IMR-90 (cell line): ENCODE data around the gene NUDT7. TPM values are rescaled to one million over a fixed set of nuclear protein-coding genes. Genes with fewer than 3 reads are reported as not detected.

Source experiments
- ATAC-seq: fragments of 200-7000 bp; cut with Tn5 transposase; 2 replicates; pipeline ENCODE4 v1.9.1; 2020; ENCODE audit warnings: low read depth, mild to moderate bottlenecking, moderate library complexity
- BruUV-seq: library from RNA; stranded (reverse); fragments of 400-500 nt; replicated peaks from 2 replicates; lab custom pipeline; 2021; lab: Mats Ljungman, UMichigan
- CTCF ChIA-PET: fragments of 300-600 bp; formaldehyde crosslinking; extraction: SDS; loops from one replicate; lab custom pipeline; 2021; ENCODE audit warnings: antibody characterized with exemption; lab: Yijun Ruan, JAX
- POLR2A ChIA-PET: fragments of 300-600 bp; sonication (Branson Sonifier 250); formaldehyde crosslinking; loops from one replicate; lab custom pipeline; 2022; ENCODE audit warnings: antibody characterized with exemption; ENCODE audit not compliant: unreplicated experiment; lab: Charles Lee
- DNase-seq: peaks from one replicate; pipeline ENCODE4 v3.0.0; 2013
- H2AFZ ChIP-seq: replicated peaks from 2 replicates; pipeline ENCODE3; 2013; ENCODE audit warnings: low read length, mild to moderate bottlenecking; ENCODE audit not compliant: poor library complexity
- H2AK5ac ChIP-seq: 2 replicates; pipeline ENCODE4 v1.6.1; 2013; ENCODE audit warnings: low read depth, low read length, inconsistent platforms
- H2AK9ac ChIP-seq: replicated peaks from 2 replicates; pipeline ENCODE3; 2013; ENCODE audit warnings: mild to moderate bottlenecking, low read depth, low read length, moderate library complexity; ENCODE audit not compliant: poor library complexity
- H2BK120ac ChIP-seq: 2 replicates; pipeline ENCODE4 v1.6.1; 2013; ENCODE audit warnings: low read depth, low read length, inconsistent platforms
- H2BK15ac ChIP-seq: 3 replicates; pipeline ENCODE4 v1.6.1; 2013; ENCODE audit warnings: low read depth, low read length, inconsistent platforms
- H2BK20ac ChIP-seq: 2 replicates; pipeline ENCODE4 v1.6.1; 2013; ENCODE audit warnings: low read depth, mild to moderate bottlenecking, inconsistent platforms, low read length, moderate library complexity
- H2BK5ac ChIP-seq: 2 replicates; pipeline ENCODE4 v1.6.1; 2013; ENCODE audit warnings: mild to moderate bottlenecking, low read depth, low read length, inconsistent platforms; ENCODE audit not compliant: poor library complexity, severe bottlenecking
- H3K14ac ChIP-seq: replicated peaks from 2 replicates; pipeline ENCODE4 v1.6.1; 2013; ENCODE audit warnings: low read depth, low read length, inconsistent platforms
- H3K18ac ChIP-seq: 2 replicates; pipeline ENCODE4 v1.6.1; 2013; ENCODE audit warnings: low read depth, low read length, control low read depth
- H3K23ac ChIP-seq: 2 replicates; pipeline ENCODE4 v1.6.1; 2013; ENCODE audit warnings: low read depth, low read length, inconsistent platforms
- H3K27ac ChIP-seq: 2 replicates; pipeline ENCODE4 v1.5.1; 2013; ENCODE audit warnings: mild to moderate bottlenecking, control low read depth, low read length; ENCODE audit not compliant: insufficient read depth
- H3K27me3 ChIP-seq: 2 replicates; pipeline ENCODE4 v1.6.1; 2013; ENCODE audit warnings: low read length; ENCODE audit not compliant: control insufficient read depth, insufficient read depth
- H3K36me3 ChIP-seq: 2 replicates; pipeline ENCODE4 v1.6.1; 2013; ENCODE audit warnings: low read length, mixed read lengths; ENCODE audit not compliant: control insufficient read depth, insufficient read depth
- H3K4ac ChIP-seq: 2 replicates; pipeline ENCODE4 v1.6.1; 2013; ENCODE audit warnings: low read depth, low read length, inconsistent platforms
- H3K4me1 ChIP-seq: 2 replicates; pipeline ENCODE4 v1.6.1; 2013; ENCODE audit warnings: low read length, mixed read lengths; ENCODE audit not compliant: control insufficient read depth, insufficient read depth
- H3K4me2 ChIP-seq: 2 replicates; pipeline ENCODE4 v1.6.1; 2013; ENCODE audit warnings: low read depth, mild to moderate bottlenecking, control low read depth, low read length, moderate library complexity
- H3K4me3 ChIP-seq: 2 replicates; pipeline ENCODE4 v1.5.1; 2013; ENCODE audit warnings: low read depth, mild to moderate bottlenecking, control low read depth, low read length, moderate library complexity; ENCODE audit not compliant: insufficient read depth
- H3K56ac ChIP-seq: 2 replicates; pipeline ENCODE4 v1.6.1; 2013; ENCODE audit warnings: low read length, inconsistent platforms; ENCODE audit not compliant: insufficient read depth; ENCODE audit errors: extremely low read depth
- H3K79me1 ChIP-seq, 2 experiments: 2 replicates each; pipeline ENCODE4 v1.6.1; 2013; ENCODE audit warnings: low read length in 2 of 2, inconsistent platforms in 1 of 2, low read depth in 1 of 2
- H3K9ac ChIP-seq: 2 replicates; pipeline ENCODE4 v1.6.1; 2013; ENCODE audit warnings: low read depth, low read length, control low read depth
- H3K9me1 ChIP-seq: 2 replicates; pipeline ENCODE4 v1.6.1; 2013; ENCODE audit warnings: low read length, inconsistent platforms; ENCODE audit not compliant: insufficient read depth
- H3K9me3 ChIP-seq: 2 replicates; pipeline ENCODE4 v1.6.1; 2013; ENCODE audit warnings: low read length; ENCODE audit not compliant: control insufficient read depth, insufficient read depth
- H4K20me1 ChIP-seq: 2 replicates; pipeline ENCODE4 v1.6.1; 2013; ENCODE audit warnings: low read length, inconsistent platforms; ENCODE audit not compliant: insufficient read depth
- H4K5ac ChIP-seq: 2 replicates; pipeline ENCODE4 v1.6.1; 2013; ENCODE audit warnings: mild to moderate bottlenecking, low read depth, low read length, control low read depth
- H4K8ac ChIP-seq, 2 experiments: 2 replicates each; pipeline ENCODE4 v1.6.1; 2013; ENCODE audit warnings: low read depth in 2 of 2, low read length in 2 of 2, control low read depth in 1 of 2, inconsistent platforms in 1 of 2
- H4K91ac ChIP-seq: 2 replicates; pipeline ENCODE4 v1.6.1; 2013; ENCODE audit warnings: low read depth, low read length, inconsistent platforms; ENCODE audit not compliant: insufficient read depth
- BHLHE40 ChIP-seq: fragments of 150-350 bp; IDR thresholded peaks from 2 replicates; pipeline ENCODE4 v1.6.1; 2016; ENCODE audit warnings: mild to moderate bottlenecking, low read depth, low read length
- CEBPB ChIP-seq: IDR thresholded peaks from 2 replicates; pipeline ENCODE4 v1.6.1; 2012; ENCODE audit warnings: low read depth, low read length, improper control_type of control experiment
- CHD1 ChIP-seq: IDR thresholded peaks from 2 replicates; pipeline ENCODE4 v1.6.1; 2012; ENCODE audit warnings: low read depth, low read length, improper control_type of control experiment
- FOS ChIP-seq: fragments of 150-350 bp; IDR thresholded peaks from 2 replicates; pipeline ENCODE4 v1.6.1; 2016; ENCODE audit warnings: low read depth, low read length
- MAFK ChIP-seq: IDR thresholded peaks from 2 replicates; pipeline ENCODE4 v1.6.1; 2012; ENCODE audit warnings: low read depth, low read length, improper control_type of control experiment
- MAZ ChIP-seq: IDR thresholded peaks from 2 replicates; pipeline ENCODE4 v1.6.1; 2012; ENCODE audit warnings: low read depth, mild to moderate bottlenecking, low read length, improper control_type of control experiment, moderate library complexity, borderline replicate concordance
- MXI1 ChIP-seq: IDR thresholded peaks from 2 replicates; pipeline ENCODE4 v1.6.1; 2012; ENCODE audit warnings: low read depth, mild to moderate bottlenecking, low read length, moderate library complexity, borderline replicate concordance
- NFE2L2 ChIP-seq: fragments of 150-350 bp; IDR thresholded peaks from 2 replicates; pipeline ENCODE4 v1.6.1; 2016; ENCODE audit warnings: low read depth, mild to moderate bottlenecking, low read length
- POLR2A ChIP-seq: IDR thresholded peaks from 2 replicates; pipeline ENCODE4 v1.6.1; 2012; ENCODE audit warnings: mild to moderate bottlenecking, low read depth, low read length
- RAD21 ChIP-seq: IDR thresholded peaks from 2 replicates; pipeline ENCODE4 v1.6.1; 2012; ENCODE audit warnings: low read length, improper control_type of control experiment
- RCOR1 ChIP-seq: IDR thresholded peaks from 2 replicates; pipeline ENCODE4 v1.6.1; 2012; ENCODE audit warnings: mild to moderate bottlenecking, low read length, improper control_type of control experiment; ENCODE audit not compliant: insufficient replicate concordance
- RFX5 ChIP-seq: IDR thresholded peaks from 2 replicates; pipeline ENCODE4 v1.8.0; 2012; ENCODE audit warnings: low read depth, mild to moderate bottlenecking, low read length, moderate library complexity
- SMC3 ChIP-seq: fragments of 150-350 bp; IDR thresholded peaks from 2 replicates; pipeline ENCODE4 v1.6.1; 2016; ENCODE audit warnings: low read depth, mild to moderate bottlenecking, antibody characterized with exemption, low read length, moderate library complexity
- WGBS, 2 experiments: methylation state at CpG; one replicate each; pipeline versions ENCODE4 v1.1.5 to v1.1.7; 2013; ENCODE audit warnings: missing lambda C conversion rate in 2 of 2; ENCODE audit not compliant: insufficient read length in 1 of 2; ENCODE audit errors: extremely low coverage in 2 of 2; 5-methylcytosine and 5-hydroxymethylcytosine counted together
- dilution Hi-C: fragments of 300-500 bp; cut with HindIII; formaldehyde crosslinking; loops from one replicate; pipeline ENCODE4 v1.14.3; 2018; ENCODE audit warnings: low sequenced_read_pairs; ENCODE audit not compliant: unreplicated experiment
- in situ Hi-C: fragments of 300-500 bp; cut with MboI; formaldehyde crosslinking; loops from 3 replicates; pipeline ENCODE4 v1.14.3; 2019; ENCODE audit warnings: low sequenced_read_pairs, inconsistent platforms, mixed read lengths
- intact Hi-C: fragments of 100-400 bp; cut with micrococcal nuclease; formaldehyde crosslinking; loops from 2 replicates; pipeline ENCODE4 v1.10.0; 2022
- polyA plus RNA-seq, 3 experiments: library from polyadenylated mRNA; depleted of rRNA; stranded (reverse); fragments of >200 nt; gene quantifications; 2 replicates each; pipeline ENCODE4 v1.2.3, GENCODE V29; 2012; ENCODE audit warnings: low replicate concordance in 1 of 3
- total RNA-seq: library from RNA; depleted of rRNA; stranded (reverse); fragments of >200 nt; gene quantifications from 2 replicates; pipeline ENCODE4 v1.2.3, GENCODE V29; 2012
- TF ChIP-seq, protein P1 (sequence below): conservative IDR thresholded peaks from 2 replicates; pipeline ENCODE4 v1.5.1; 2012; ENCODE audit warnings: mild to moderate bottlenecking, low read depth, low read length, improper control_type of control experiment
- TF ChIP-seq, protein P2 (sequence below): fragments of 150-350 bp; IDR thresholded peaks from 2 replicates; pipeline ENCODE4 v1.6.1; 2016; ENCODE audit warnings: low read depth, mild to moderate bottlenecking, low read length, moderate library complexity, borderline replicate concordance
- TF ChIP-seq, protein P3 (sequence below): fragments of 150-350 bp; IDR thresholded peaks from 2 replicates; pipeline ENCODE4 v1.6.1; 2017; ENCODE audit warnings: mild to moderate bottlenecking, antibody characterized with exemption, low read length, low read depth

The NUDT7 gene
- total and polyA plus RNA-seq, 2 of the 4 experiments (the other 2 are of a cell fraction) = 4.3 to 6.2 TPM

DNA sequence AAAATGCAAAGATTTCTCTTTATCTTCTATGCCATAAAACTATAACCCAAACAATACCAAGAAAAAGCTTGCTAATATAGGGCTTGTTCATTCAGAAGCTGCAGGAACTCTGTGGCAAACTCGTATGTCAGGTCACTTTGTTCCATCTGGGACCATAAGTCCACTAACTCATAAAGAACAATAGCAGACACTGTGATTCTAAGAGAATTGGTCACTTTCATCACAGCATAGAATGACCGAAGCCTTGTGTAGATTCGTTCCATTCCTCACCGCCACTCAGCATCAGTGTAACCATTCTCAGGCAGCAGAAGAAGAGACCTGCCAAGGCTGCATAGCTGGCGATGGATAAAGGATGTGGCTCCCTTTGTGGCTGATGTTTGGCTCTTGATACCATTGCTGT, 35.7 kb downstream of the NUDT7 start:
- Histone ChIP-seq H3K18ac (no peak overlapping the region), H2AFZ (no peak overlapping the region), H3K4me2 (no peak overlapping the region), H2BK5ac (no peak overlapping the region), H3K4me1 (peaks cover 4% of the 10 kb centered on the region; the same call in 1 of the 2 replicates), H3K14ac (no peak overlapping the region), H3K9me1 (no peaks in the 10 kb centered on the region), H2AK5ac (no peak overlapping the region), H2BK120ac (no peak overlapping the region), H3K27me3 (no peaks in the 10 kb centered on the region), H3K56ac (no peak overlapping the region), H3K36me3 (no peaks in the 10 kb centered on the region), H3K79me1 (no peaks in the 10 kb centered on the region), H3K9ac (no peak overlapping the region), H4K5ac (no peak overlapping the region), H3K4ac (no peak overlapping the region), H3K27ac (no peak overlapping the region), H4K20me1 (no peaks in the 10 kb centered on the region), H3K9me3 (no peaks in the 10 kb centered on the region), H3K4me3 (no peak overlapping the region), H2BK20ac (no peak overlapping the region), H3K23ac (no peak overlapping the region), H2BK15ac (no peak overlapping the region), H2AK9ac (no peak overlapping the region), H4K91ac (no peak overlapping the region), H4K8ac (no peak overlapping the region)
- CTCF ChIA-PET = no interaction called here
- in situ Hi-C loops (no loop called here), dilution Hi-C loops (no loop called here), intact Hi-C loops (no loop called here)
- DNase-seq = no peak
- POLR2A ChIA-PET = no interaction called here
- WGBS, 2 experiments = no CpG with 5 or more reads among the region's 5 CpGs
- BruUV-seq = no TSS peak
- no peak for ATAC-seq
- TF ChIP-seq, protein P1, sequence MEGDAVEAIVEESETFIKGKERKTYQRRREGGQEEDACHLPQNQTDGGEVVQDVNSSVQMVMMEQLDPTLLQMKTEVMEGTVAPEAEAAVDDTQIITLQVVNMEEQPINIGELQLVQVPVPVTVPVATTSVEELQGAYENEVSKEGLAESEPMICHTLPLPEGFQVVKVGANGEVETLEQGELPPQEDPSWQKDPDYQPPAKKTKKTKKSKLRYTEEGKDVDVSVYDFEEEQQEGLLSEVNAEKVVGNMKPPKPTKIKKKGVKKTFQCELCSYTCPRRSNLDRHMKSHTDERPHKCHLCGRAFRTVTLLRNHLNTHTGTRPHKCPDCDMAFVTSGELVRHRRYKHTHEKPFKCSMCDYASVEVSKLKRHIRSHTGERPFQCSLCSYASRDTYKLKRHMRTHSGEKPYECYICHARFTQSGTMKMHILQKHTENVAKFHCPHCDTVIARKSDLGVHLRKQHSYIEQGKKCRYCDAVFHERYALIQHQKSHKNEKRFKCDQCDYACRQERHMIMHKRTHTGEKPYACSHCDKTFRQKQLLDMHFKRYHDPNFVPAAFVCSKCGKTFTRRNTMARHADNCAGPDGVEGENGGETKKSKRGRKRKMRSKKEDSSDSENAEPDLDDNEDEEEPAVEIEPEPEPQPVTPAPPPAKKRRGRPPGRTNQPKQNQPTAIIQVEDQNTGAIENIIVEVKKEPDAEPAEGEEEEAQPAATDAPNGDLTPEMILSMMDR = no peak
- TF ChIP-seq POLR2A (no peak), CEBPB (no peak), RFX5 (no peak), RAD21 (no peak), CHD1 (no peak), SMC3 (no peak), RCOR1 (no peak), MXI1 (no peak), BHLHE40 (no peak), FOS (no peak), MAZ (no peak), NFE2L2 (no peak), MAFK (no peak)
- TF ChIP-seq, protein P2, sequence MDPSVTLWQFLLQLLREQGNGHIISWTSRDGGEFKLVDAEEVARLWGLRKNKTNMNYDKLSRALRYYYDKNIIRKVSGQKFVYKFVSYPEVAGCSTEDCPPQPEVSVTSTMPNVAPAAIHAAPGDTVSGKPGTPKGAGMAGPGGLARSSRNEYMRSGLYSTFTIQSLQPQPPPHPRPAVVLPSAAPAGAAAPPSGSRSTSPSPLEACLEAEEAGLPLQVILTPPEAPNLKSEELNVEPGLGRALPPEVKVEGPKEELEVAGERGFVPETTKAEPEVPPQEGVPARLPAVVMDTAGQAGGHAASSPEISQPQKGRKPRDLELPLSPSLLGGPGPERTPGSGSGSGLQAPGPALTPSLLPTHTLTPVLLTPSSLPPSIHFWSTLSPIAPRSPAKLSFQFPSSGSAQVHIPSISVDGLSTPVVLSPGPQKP = no peak
- TF ChIP-seq, protein P3, sequence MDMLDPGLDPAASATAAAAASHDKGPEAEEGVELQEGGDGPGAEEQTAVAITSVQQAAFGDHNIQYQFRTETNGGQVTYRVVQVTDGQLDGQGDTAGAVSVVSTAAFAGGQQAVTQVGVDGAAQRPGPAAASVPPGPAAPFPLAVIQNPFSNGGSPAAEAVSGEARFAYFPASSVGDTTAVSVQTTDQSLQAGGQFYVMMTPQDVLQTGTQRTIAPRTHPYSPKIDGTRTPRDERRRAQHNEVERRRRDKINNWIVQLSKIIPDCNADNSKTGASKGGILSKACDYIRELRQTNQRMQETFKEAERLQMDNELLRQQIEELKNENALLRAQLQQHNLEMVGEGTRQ = no peak
